ENCODE data around the gene SPRR3.

Gene SPRR3

DNA sequence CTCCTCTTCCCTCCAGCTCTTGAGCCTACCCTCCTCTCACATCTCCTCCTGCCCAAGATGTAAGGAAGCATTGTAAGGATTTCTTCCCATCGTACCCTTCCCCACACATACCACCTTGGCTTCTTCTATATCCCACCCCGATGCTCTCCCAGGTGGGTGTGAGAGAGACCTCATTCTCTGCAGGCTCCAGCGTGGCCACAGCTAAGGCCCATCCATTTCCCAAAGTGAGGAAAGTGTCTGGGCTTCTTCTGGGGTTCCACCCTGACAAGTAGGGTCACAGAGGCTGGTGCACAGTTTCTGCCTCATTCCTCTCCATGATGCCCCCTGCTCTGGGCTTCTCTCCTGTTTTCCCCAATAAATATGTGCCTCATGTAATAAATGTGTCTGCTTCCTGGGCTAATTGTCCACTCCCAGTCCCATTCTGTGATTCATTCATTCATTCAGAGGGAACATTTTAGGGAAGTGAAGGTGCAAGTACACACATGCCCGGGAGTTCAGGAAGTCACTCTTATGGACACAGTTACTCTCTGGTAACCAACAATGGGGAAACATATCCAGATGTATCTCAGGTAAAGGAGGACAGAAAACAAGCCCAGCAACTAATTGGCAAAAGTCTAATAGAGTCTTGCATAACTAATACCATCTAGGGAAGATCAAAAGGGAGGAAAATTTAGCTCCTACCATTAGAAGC, 29.2 kb upstream of the SPRR3 start:
- TF ChIP-seq, protein P1, sequence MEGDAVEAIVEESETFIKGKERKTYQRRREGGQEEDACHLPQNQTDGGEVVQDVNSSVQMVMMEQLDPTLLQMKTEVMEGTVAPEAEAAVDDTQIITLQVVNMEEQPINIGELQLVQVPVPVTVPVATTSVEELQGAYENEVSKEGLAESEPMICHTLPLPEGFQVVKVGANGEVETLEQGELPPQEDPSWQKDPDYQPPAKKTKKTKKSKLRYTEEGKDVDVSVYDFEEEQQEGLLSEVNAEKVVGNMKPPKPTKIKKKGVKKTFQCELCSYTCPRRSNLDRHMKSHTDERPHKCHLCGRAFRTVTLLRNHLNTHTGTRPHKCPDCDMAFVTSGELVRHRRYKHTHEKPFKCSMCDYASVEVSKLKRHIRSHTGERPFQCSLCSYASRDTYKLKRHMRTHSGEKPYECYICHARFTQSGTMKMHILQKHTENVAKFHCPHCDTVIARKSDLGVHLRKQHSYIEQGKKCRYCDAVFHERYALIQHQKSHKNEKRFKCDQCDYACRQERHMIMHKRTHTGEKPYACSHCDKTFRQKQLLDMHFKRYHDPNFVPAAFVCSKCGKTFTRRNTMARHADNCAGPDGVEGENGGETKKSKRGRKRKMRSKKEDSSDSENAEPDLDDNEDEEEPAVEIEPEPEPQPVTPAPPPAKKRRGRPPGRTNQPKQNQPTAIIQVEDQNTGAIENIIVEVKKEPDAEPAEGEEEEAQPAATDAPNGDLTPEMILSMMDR (IDR thresholded peaks at IDR 0.05): no peak

DNA sequence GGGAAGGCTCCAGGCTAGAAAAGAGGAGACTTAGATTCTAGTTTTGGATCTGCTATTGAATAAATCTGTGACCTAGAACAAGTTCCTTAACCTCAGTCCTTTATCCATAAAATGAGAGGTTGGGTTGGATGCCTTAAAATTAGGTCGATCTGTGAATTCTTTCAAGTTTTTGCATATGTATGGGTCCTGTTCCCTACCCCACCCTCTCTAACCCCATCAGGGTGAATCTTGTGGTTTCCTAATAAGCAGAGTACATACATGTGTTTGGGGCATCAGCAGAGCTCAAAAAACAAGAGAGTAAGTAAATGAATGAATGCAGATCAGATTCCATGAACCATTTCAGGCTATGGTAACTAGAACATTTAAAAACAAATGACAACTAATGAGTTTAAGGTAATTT, 24.9 kb upstream of the SPRR3 start:
- TF ChIP-seq, protein P1 (IDR thresholded peaks at IDR 0.05): no peak

DNA sequence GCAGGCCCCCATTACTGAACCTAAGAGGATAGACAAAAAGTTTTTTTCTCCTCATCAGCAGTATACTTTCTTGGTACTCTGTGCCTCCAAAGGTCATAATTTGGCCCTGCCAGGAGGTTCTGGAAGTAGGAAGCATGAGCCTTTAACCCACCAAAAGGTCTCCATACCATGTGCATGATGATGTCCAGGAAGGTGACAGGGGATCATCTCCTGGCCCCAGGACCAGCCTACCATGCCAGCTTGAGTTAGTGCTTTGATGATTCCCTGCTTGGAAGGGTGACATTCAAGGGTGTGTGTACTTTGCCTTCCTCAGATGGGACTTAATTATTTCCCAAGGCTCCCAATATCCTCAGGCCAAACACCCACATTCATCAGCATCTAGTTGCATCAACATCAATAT, 23.9 kb upstream of the SPRR3 start:
- TF ChIP-seq, protein P1 (IDR thresholded peaks at IDR 0.05): no peak

DNA sequence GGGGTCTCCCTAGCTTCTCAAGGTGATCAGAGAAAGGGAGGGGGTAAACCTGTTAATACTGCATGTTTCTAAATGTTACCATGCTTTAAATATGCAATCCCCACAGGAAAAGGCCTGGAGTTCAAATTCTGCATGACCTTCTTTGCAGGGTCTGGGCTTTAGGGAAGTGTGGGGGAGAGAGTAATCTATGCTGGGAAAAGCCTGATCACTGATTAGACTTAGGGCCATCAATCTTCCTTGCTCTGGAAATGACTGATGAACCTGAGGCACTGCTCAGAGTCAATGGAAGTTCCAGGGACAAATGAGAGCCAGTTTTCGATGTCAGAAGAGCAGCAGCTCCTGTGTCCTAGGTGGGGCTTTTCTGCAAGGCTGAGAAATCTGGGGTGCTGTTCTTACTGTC, 20.9 kb upstream of the SPRR3 start:
- TF ChIP-seq, protein P1 (IDR thresholded peaks at IDR 0.05): no peak

DNA sequence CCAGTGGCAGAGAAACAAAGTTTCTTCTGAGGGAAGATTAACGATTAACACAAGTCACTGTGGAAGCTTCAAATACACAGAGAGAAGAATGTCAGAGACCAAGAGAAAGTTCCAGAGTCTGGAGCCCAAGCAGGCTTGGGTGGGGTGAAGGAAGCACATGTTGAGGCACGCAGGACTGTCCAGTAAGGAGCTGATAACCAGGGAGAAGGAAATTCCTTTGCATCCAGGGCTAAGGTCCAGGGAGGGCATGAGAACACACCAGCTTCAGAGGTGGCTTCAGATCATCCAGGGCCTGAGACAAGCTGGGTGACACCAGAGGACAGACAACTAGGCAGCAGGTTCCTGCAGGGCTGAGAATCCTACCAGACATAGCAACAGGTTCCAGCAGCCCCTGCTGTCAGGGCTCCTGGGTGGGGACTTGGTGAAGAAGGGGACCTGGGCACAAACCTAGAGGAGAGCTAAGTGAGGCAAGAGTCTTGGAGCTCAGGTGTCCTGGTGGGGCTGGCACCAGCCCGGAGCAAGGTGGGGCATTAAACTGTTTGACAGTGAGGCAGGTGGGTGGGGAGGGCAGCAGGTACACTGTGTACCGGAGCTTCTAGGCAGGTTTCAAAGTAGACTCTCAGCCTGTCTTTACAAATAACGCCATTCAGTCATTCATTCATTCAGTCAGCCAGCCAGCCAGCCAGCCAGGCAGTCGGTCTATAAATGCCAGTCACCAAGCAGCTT, 20.2 kb upstream of the SPRR3 start:
- TF ChIP-seq, protein P1 (IDR thresholded peaks at IDR 0.05): no peak

DNA sequence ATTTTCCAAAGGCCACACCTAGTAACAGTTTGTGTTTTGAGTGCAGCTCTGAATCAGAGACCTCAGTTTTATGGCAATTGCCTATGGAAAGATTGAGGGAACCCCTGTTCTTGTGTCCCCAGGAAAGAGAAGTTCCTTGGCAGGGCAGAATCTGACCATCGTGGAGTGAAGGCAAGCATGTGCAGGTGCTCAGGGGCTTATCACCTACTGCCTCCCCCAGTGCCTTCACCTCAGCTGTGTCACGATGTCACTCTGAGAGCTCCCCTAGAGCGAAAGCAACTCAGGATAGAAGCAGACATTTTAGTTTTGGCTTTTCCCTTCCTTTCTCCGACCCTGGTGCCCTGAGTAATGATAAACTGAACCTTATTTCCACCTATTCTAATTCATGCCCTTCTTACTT, 19.5 kb upstream of the SPRR3 start:
- TF ChIP-seq, protein P1 (IDR thresholded peaks at IDR 0.05): no peak

DNA sequence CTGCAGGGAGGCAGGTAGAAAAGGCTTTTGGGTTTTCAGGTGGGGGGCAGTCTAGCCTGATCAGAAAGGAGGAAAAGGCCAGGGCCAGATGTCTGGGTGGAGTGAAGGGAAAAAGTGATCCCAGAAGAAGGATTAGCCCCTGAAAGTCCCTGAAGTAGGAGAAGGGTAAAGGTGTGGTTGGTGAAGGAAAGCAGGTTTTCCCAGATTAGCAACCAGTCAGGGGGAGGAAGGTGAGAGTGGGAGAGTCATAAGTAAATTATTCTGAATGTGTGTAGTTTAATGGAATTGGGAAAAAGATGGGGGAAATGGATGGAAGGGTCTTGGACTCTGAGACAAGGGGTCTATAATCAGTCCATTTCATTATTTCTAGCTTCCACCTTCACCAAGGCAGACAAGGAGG, 18.3 kb upstream of the SPRR3 start:
- TF ChIP-seq, protein P1 (IDR thresholded peaks at IDR 0.05): no peak

All from LNCAP (cell line).